Activated CD8-positive, alpha-beta T cell treated with anti-CD3 and anti-CD28 coated beads, Interleukin-2, amount 10 ng/mL, durations not matched to agents 7 days and 5 days (primary cell): ENCODE results near the gene CNIH2. TPM values are rescaled to one million over a fixed set of nuclear protein-coding genes. Genes with fewer than 3 reads are reported as not detected.
"Not testable (repeated sequence)": the region's sequence is repeated elsewhere in the genome, so short reads cannot be mapped to it uniquely, and the experiment has no call there.

Experiments used
- ATAC-seq: fragments of 150-1000 bp; cut with Tn5 transposase; one replicate; pipeline ENCODE4 v1.10.0; 2021; ENCODE audit warnings: moderate library complexity
- CTCF ChIA-PET: fragments of 350-600 bp; sonication (Branson Sonifier 250); formaldehyde crosslinking; loops from one replicate; lab custom pipeline; 2021; ENCODE audit warnings: antibody characterized with exemption; lab: Charles Lee
- POLR2A ChIA-PET: fragments of 350-600 bp; sonication (Branson Sonifier 250); formaldehyde crosslinking; loops from one replicate; lab custom pipeline; 2021; ENCODE audit warnings: antibody characterized with exemption; lab: Charles Lee
- DNase-seq: peaks from one replicate; pipeline ENCODE4 v3.0.0-alpha.2; 2020
- H3K27ac Mint-ChIP-seq: one replicate; pipeline ENCODE4 v1.8.0; 2021; ENCODE audit warnings: mild to moderate bottlenecking, mixed read lengths
- H3K27me3 Mint-ChIP-seq: one replicate; pipeline ENCODE4 v1.8.0; 2021; ENCODE audit warnings: low read depth, mixed read lengths
- H3K36me3 Mint-ChIP-seq: one replicate; pipeline ENCODE4 v1.8.0; 2021; ENCODE audit warnings: low read depth, mixed read lengths
- H3K4me1 Mint-ChIP-seq: one replicate; pipeline ENCODE4 v1.8.0; 2021; ENCODE audit warnings: low read depth, mixed read lengths
- H3K4me3 Mint-ChIP-seq: one replicate; pipeline ENCODE4 v1.8.0; 2021; ENCODE audit warnings: mild to moderate bottlenecking, mixed read lengths
- H3K9me3 Mint-ChIP-seq: one replicate; pipeline ENCODE4 v1.8.0; 2022; ENCODE audit warnings: mixed read lengths; ENCODE audit not compliant: insufficient read depth
- total RNA-seq, 2 experiments: library from RNA; stranded (reverse); gene quantifications; one replicate each; pipeline ENCODE4 v1.2.3, GENCODE V29; 2021

The CNIH2 gene
- total RNA-seq, 2 experiments from 2014 or later, result 2.7 to 3.6 TPM

- POLR2A ChIA-PET, result interaction anchor here (1.1 to 1.4 kb wide), 2 partner anchors 11 to 12 kb away, joined by 3 to 5 read pairs; partner anchors contain the start of gene YIF1A
- Mint-ChIP-seq H3K27ac (peak overlapping the region; percentile 16), H3K36me3 (peaks cover 34% of the 10 kb centered on the region), H3K4me1 (peaks cover 44% of the 10 kb centered on the region), H3K4me3 (peak overlapping the region; percentile 8)
- not testable (repeated sequence) for DNase-seq, ATAC-seq, H3K27me3 Mint-ChIP-seq, H3K9me3 Mint-ChIP-seq
- CTCF ChIA-PET, result interaction anchor here (1.3 kb wide), 1 partner anchor 12 kb away, joined by 3 read pairs; the partner anchor contains the start of gene YIF1A
Observed at GRCh38 chr11:66277064-66277463, 911 bp upstream of the CNIH2 start.

GRCh38 chr11:66278363-66279091 lies 552 bp downstream of the CNIH2 start:
- H3K4me3 Mint-ChIP-seq, result peak overlapping the region; percentile 43
- DNase-seq (no peak), ATAC-seq (peak; percentile 1)
- peaks cover 21% of the 10 kb centered on the region for H3K36me3 Mint-ChIP-seq
- ChIA-PET POLR2A (interaction anchor here (1.0 kb wide), 1 partner anchor 11 kb away, joined by 8 read pairs; no protein-coding TSS in a partner anchor), CTCF (interaction anchor here (6.3 kb wide), 1 partner anchor 8 kb away, joined by 64 read pairs; the partner anchor contains the start of gene RAB1B)
- H3K27ac Mint-ChIP-seq, result peak overlapping the region; percentile 20
- H3K27me3 Mint-ChIP-seq, result peaks cover 7% of the 10 kb centered on the region
- no peaks in the 10 kb centered on the region for H3K9me3 Mint-ChIP-seq
- H3K4me1 Mint-ChIP-seq, result peaks cover 42% of the 10 kb centered on the region

GRCh38 chr11:66279092-66279734 lies 1.2 kb downstream of the CNIH2 start:
- ChIA-PET CTCF (interaction anchor here (1.7 to 6.3 kb wide), 2 partner anchors 9 to 10 kb away, joined by 6 to 64 read pairs; partner anchors contain the start of genes RAB1B and YIF1A), POLR2A (interaction anchor here (1.0 kb wide), 1 partner anchor 12 kb away, joined by 8 read pairs; no protein-coding TSS in a partner anchor)
- H3K4me3 Mint-ChIP-seq, result no peak overlapping the region
- DNase-seq (no peak), ATAC-seq (no peak)
- H3K36me3 Mint-ChIP-seq, result peaks cover 17% of the 10 kb centered on the region
- H3K27me3 Mint-ChIP-seq, result peaks cover 7% of the 10 kb centered on the region
- no peaks in the 10 kb centered on the region for H3K9me3 Mint-ChIP-seq
- peak overlapping the region; percentile 20 for H3K27ac Mint-ChIP-seq
- peaks cover 41% of the 10 kb centered on the region for H3K4me1 Mint-ChIP-seq

- DNase-seq (no peak), ATAC-seq (no peak)
- peaks cover 10% of the 10 kb centered on the region for H3K36me3 Mint-ChIP-seq
- no peak overlapping the region for H3K27ac Mint-ChIP-seq
- CTCF ChIA-PET, result interaction anchor here (0.9 to 6.3 kb wide), 4 partner anchors 9 to 237 kb away, joined by 3 to 64 read pairs (median 10); partner anchors contain the start of genes RAB1B and YIF1A
- POLR2A ChIA-PET, result interaction anchor here (0.5 to 3.3 kb wide), 5 partner anchors 8 to 342 kb away, joined by 3 to 16 read pairs (median 4); partner anchors contain the start of genes CD248, RAB1B and YIF1A
- H3K9me3 Mint-ChIP-seq, result no peaks in the 10 kb centered on the region
- peaks cover 41% of the 10 kb centered on the region for H3K4me1 Mint-ChIP-seq
- no peak overlapping the region for H3K4me3 Mint-ChIP-seq
- H3K27me3 Mint-ChIP-seq, result peaks cover 7% of the 10 kb centered on the region
Observed at GRCh38 chr11:66280428-66280827, 2.5 kb downstream of the CNIH2 start.

GRCh38 chr11:66281001-66281400 lies 3.0 kb downstream of the CNIH2 start:
- H3K4me1 Mint-ChIP-seq, result peaks cover 41% of the 10 kb centered on the region
- no peaks in the 10 kb centered on the region for H3K9me3 Mint-ChIP-seq
- DNase-seq, result no peak
- no peak for ATAC-seq
- no peak overlapping the region for H3K4me3 Mint-ChIP-seq
- ChIA-PET CTCF (interaction anchor here (0.9 to 6.3 kb wide), 5 partner anchors 8 to 238 kb away, joined by 3 to 64 read pairs (median 15); partner anchors contain the start of genes RAB1B and YIF1A), POLR2A (interaction anchor here (0.5 to 3.3 kb wide), 6 partner anchors 8 to 342 kb away, joined by 3 to 16 read pairs (median 4); partner anchors contain the start of genes CD248, RAB1B and YIF1A)
- peaks cover 7% of the 10 kb centered on the region for H3K27me3 Mint-ChIP-seq
- peaks cover 5% of the 10 kb centered on the region for H3K36me3 Mint-ChIP-seq
- H3K27ac Mint-ChIP-seq, result peak overlapping the region; percentile 10

- Mint-ChIP-seq H3K4me3 (no peak overlapping the region), H3K27me3 (peaks cover 7% of the 10 kb centered on the region), H3K4me1 (peaks cover 43% of the 10 kb centered on the region), H3K9me3 (no peaks in the 10 kb centered on the region), H3K27ac (peak overlapping the region; percentile 69), H3K36me3 (peaks cover 2% of the 10 kb centered on the region)
- ATAC-seq (no peak), DNase-seq (no peak)
- CTCF ChIA-PET, result interaction anchor here (1.0 to 6.3 kb wide), 13 partner anchors 8 to 283 kb away, joined by 3 to 64 read pairs (median 4); partner anchors contain the start of genes RAB1B and TMEM151A
- POLR2A ChIA-PET, result interaction anchor here (1.1 to 3.3 kb wide), 3 partner anchors 10 to 23 kb away, joined by 3 to 16 read pairs (median 15); partner anchors contain the start of gene RAB1B
Observed at GRCh38 chr11:66281776-66282467, 3.9 kb downstream of the CNIH2 start.

GRCh38 chr11:66282468-66283455 lies 4.8 kb downstream of the CNIH2 start:
- H3K27me3 Mint-ChIP-seq, result peaks cover 7% of the 10 kb centered on the region
- ChIA-PET CTCF (interaction anchor here (0.7 to 6.3 kb wide), 15 partner anchors 8 to 284 kb away, joined by 3 to 64 read pairs (median 4); partner anchors contain the start of genes RAB1B and TMEM151A), POLR2A (interaction anchor here (0.6 to 3.3 kb wide), 4 partner anchors 11 to 60 kb away, joined by 3 to 16 read pairs (median 9); partner anchors contain the start of gene RAB1B)
- no peaks in the 10 kb centered on the region for H3K9me3 Mint-ChIP-seq
- H3K4me1 Mint-ChIP-seq, result peaks cover 44% of the 10 kb centered on the region
- DNase-seq (peak; percentile 99), ATAC-seq (peak; percentile 86)
- H3K4me3 Mint-ChIP-seq, result no peak overlapping the region
- H3K36me3 Mint-ChIP-seq, result peaks cover 2% of the 10 kb centered on the region
- peak overlapping the region; percentile 69 for H3K27ac Mint-ChIP-seq

- ChIA-PET POLR2A (no interaction called here), CTCF (interaction anchor here (0.9 to 6.3 kb wide), 9 partner anchors 8 to 148 kb away, joined by 3 to 64 read pairs (median 6); partner anchors contain the start of genes RAB1B and TMEM151A)
- no peak overlapping the region for H3K27ac Mint-ChIP-seq
- peaks cover 7% of the 10 kb centered on the region for H3K27me3 Mint-ChIP-seq
- H3K4me1 Mint-ChIP-seq, result peaks cover 50% of the 10 kb centered on the region
- peaks cover 2% of the 10 kb centered on the region for H3K36me3 Mint-ChIP-seq
- ATAC-seq (no peak), DNase-seq (no peak)
- H3K9me3 Mint-ChIP-seq, result no peaks in the 10 kb centered on the region
- no peak overlapping the region for H3K4me3 Mint-ChIP-seq
Observed at GRCh38 chr11:66283461-66284105, 5.6 kb downstream of the CNIH2 start.

GRCh38 chr11:66284526-66285078 lies 6.6 kb downstream of the CNIH2 start:
- CTCF ChIA-PET, result interaction anchor here (0.6 to 6.3 kb wide), 2 partner anchors 14 to 27 kb away, joined by 3 to 64 read pairs; partner anchors contain the start of gene RAB1B
- DNase-seq, result no peak
- H3K4me3 Mint-ChIP-seq, result no peak overlapping the region
- H3K9me3 Mint-ChIP-seq, result no peaks in the 10 kb centered on the region
- H3K36me3 Mint-ChIP-seq, result peaks cover 2% of the 10 kb centered on the region
- H3K27ac Mint-ChIP-seq, result no peak overlapping the region
- no peak for ATAC-seq
- POLR2A ChIA-PET, result no interaction called here
- H3K4me1 Mint-ChIP-seq, result peaks cover 51% of the 10 kb centered on the region
- peaks cover under 1% of the 10 kb centered on the region for H3K27me3 Mint-ChIP-seq
